Cardiac muscle cell (in vitro differentiated cells and primary cell): ENCODE data around the gene LRMDA. TPM values are rescaled to one million over a fixed set of nuclear protein-coding genes. Genes with fewer than 3 reads are reported as not detected.

Experiments
- DNase-seq, 2 donors: peaks; one replicate each; pipeline versions ENCODE4 v3.0.0 to v3.0.0-alpha.2; 2010 to 2017; ENCODE audit warnings: low read depth in 1 of 2, low spot score in 1 of 2
- H3K27ac ChIP-seq: fragments of 200-600 bp; sonication (generic); 2 replicates; pipeline ENCODE4 v1.5.1; 2016
- H3K27me3 ChIP-seq: fragments of 200-600 bp; sonication (generic); 2 replicates; pipeline ENCODE4 v1.6.0; 2016; ENCODE audit warnings: control low read depth
- H3K36me3 ChIP-seq: fragments of 200-600 bp; sonication (generic); 2 replicates; pipeline ENCODE4 v1.5.1; 2016; ENCODE audit warnings: control low read depth
- H3K4me1 ChIP-seq: fragments of 200-600 bp; sonication (generic); 2 replicates; pipeline ENCODE4 v1.8.1; 2017; ENCODE audit warnings: low read depth, mild to moderate bottlenecking, mixed run types
- H3K4me3 ChIP-seq: fragments of 200-600 bp; sonication (generic); 2 replicates; pipeline ENCODE4 v1.5.1; 2016; ENCODE audit warnings: mild to moderate bottlenecking
- H3K9me3 ChIP-seq: fragments of 200-600 bp; sonication (generic); 2 replicates; pipeline ENCODE4 v1.5.1; 2017; ENCODE audit warnings: low read depth, mild to moderate bottlenecking, control low read depth
- CTCF ChIP-seq: IDR thresholded peaks from 2 replicates; pipeline ENCODE4 v1.5.1; 2012; ENCODE audit warnings: low read depth, mild to moderate bottlenecking, low read length
- polyA plus RNA-seq: library from polyadenylated mRNA; unstranded; fragments of >200 nt; fragmentation: Nextera tagmentation; extraction: Ambion mirVana; gene quantifications from 2 replicates; pipeline ENCODE4 v1.2.1, GENCODE V29; 2016
- total RNA-seq: library from RNA; depleted of rRNA; stranded (reverse); fragments of >200 nt; gene quantifications from 2 replicates; pipeline ENCODE4 v1.2.3, GENCODE V29; 2016

Gene LRMDA
- total and polyA plus RNA-seq, 2 experiments from 2014 or later = 6.2 to 11.7 TPM

- peak; percentile 87 to 92 for DNase-seq
- TF ChIP-seq CTCF = peak; percentile 70
- Histone ChIP-seq H3K27ac (peak overlapping the region; percentile 86), H3K9me3 (no peaks in the 10 kb centered on the region), H3K4me3 (no peak overlapping the region), H3K27me3 (no peaks in the 10 kb centered on the region), H3K4me1 (peaks cover 23% of the 10 kb centered on the region), H3K36me3 (no peaks in the 10 kb centered on the region)
Measured at GRCh38 chr10:76303682-76304316, 872.4 kb downstream of the LRMDA start.

GRCh38 chr10:76305930-76306615 is 874.6 kb downstream of the LRMDA start:
- no peak for DNase-seq
- Histone ChIP-seq H3K27me3 (no peaks in the 10 kb centered on the region), H3K4me1 (peaks cover 26% of the 10 kb centered on the region), H3K9me3 (no peaks in the 10 kb centered on the region), H3K4me3 (no peak overlapping the region), H3K36me3 (no peaks in the 10 kb centered on the region), H3K27ac (no peak overlapping the region)
- TF ChIP-seq CTCF = no peak

GRCh38 chr10:76306856-76307255 is 875.4 kb downstream of the LRMDA start:
- DNase-seq = peak in 1 of 2 donors; percentile 79
- Histone ChIP-seq H3K4me1 (peaks cover 18% of the 10 kb centered on the region), H3K27me3 (no peaks in the 10 kb centered on the region), H3K9me3 (no peaks in the 10 kb centered on the region), H3K4me3 (no peak overlapping the region), H3K27ac (no peak overlapping the region), H3K36me3 (no peaks in the 10 kb centered on the region)
- TF ChIP-seq CTCF = no peak

- Histone ChIP-seq H3K4me3 (no peak overlapping the region), H3K9me3 (no peaks in the 10 kb centered on the region), H3K27ac (no peak overlapping the region), H3K36me3 (no peaks in the 10 kb centered on the region), H3K4me1 (peaks cover 4% of the 10 kb centered on the region), H3K27me3 (no peaks in the 10 kb centered on the region)
- TF ChIP-seq CTCF = no peak
- no peak for DNase-seq
Measured at GRCh38 chr10:76309070-76309469, 877.6 kb downstream of the LRMDA start.

- no peaks in the 10 kb centered on the region for H3K27me3 ChIP-seq
- H3K27ac ChIP-seq = no peak overlapping the region
- H3K4me3 ChIP-seq = no peak overlapping the region
- no peaks in the 10 kb centered on the region for H3K9me3 ChIP-seq
- H3K36me3 ChIP-seq = no peaks in the 10 kb centered on the region
- no peak for TF ChIP-seq CTCF
- peaks cover 4% of the 10 kb centered on the region for H3K4me1 ChIP-seq
- peak in 1 of 2 donors; percentile 28 for DNase-seq
Measured at GRCh38 chr10:76309741-76310587, 878.5 kb downstream of the LRMDA start.
